H1 (cell line): ENCODE data around the gene MANEAL. TPM values are rescaled to one million over a fixed set of nuclear protein-coding genes. Genes with fewer than 3 reads are reported as not detected.

Experiments
- JUN ChIP-seq: IDR thresholded peaks from 2 replicates; pipeline ENCODE4 v1.6.1; 2011; ENCODE audit warnings: low read depth, mild to moderate bottlenecking, improper control_type of control experiment, low read length
- KDM5A ChIP-seq: fragments of 200-600 bp; IDR thresholded peaks from 2 replicates; pipeline ENCODE4 v1.7.1; 2012; ENCODE audit warnings: mild to moderate bottlenecking, low read length, inconsistent platforms, mixed read lengths
- POLR2A ChIP-seq, 2 experiments: IDR thresholded peaks; 1 replicate in 1 of 2; 2 replicates in 1 of 2; pipeline ENCODE4 v1.6.1; 2011; ENCODE audit warnings: low read depth in 2 of 2, low read length in 2 of 2, mild to moderate bottlenecking in 2 of 2; ENCODE audit errors: control extremely low read depth in 1 of 2
- RNF2 ChIP-seq: fragments of 200-900, 300-1000 bp; sonication (generic); IDR thresholded peaks from 2 replicates; pipeline ENCODE4 v1.7.1; 2016; ENCODE audit warnings: borderline replicate concordance, low read depth, mild to moderate bottlenecking, antibody characterized with exemption, low read length; ENCODE audit not compliant: poor library complexity, severe bottlenecking; ENCODE audit errors: missing control alignments
- TBP ChIP-seq: IDR thresholded peaks from 2 replicates; pipeline ENCODE4 v1.6.1; 2011; ENCODE audit warnings: low read depth, low read length, improper control_type of control experiment
- polyA plus RNA-seq, 7 experiments: library from polyadenylated mRNA; depleted of rRNA in 3 of 7; stranded (reverse) in 5 of 7; unstranded in 2 of 7; fragments of >200 nt in 5 of 7; fragments of 200-250 nt in 2 of 7; gene quantifications; 1 replicate in 5 of 7; 2 replicates in 1 of 7; 4 replicates in 1 of 7; pipeline versions ENCODE4 v1.2.1 to v1.2.3, GENCODE V29; 2011 to 2013; ENCODE audit warnings: missing spikeins in 2 of 7, mixed read lengths in 2 of 7
- total RNA-seq: library from RNA; stranded (reverse); fragmentation: NEBNext Ultra II Directional; extraction: Animal tissue kit (Norgen Biotek cat#: 25700); gene quantifications from 2 replicates; pipeline ENCODE4 v1.2.1, GENCODE V29; 2021

The MANEAL gene
- total and polyA plus RNA-seq, 2 of the 8 experiments (the other 6 are each of a cell fraction or from before 2014, with no cell fraction given): 4.8 to 7.2 TPM

GRCh38 chr1:37824001-37824400, 30.4 kb downstream of the MANEAL start (continued):
- TF ChIP-seq JUN (no peak), TBP (no peak), POLR2A (IDR thresholded peaks at IDR 0.05; ENCODE audit: control extremely low read depth in 1 of 2, low read depth in 2 of 2, low read length in 2 of 2) (no peak), RNF2 (no peak), KDM5A (no peak)
